Measurements from ENCODE around the gene ONECUT3. TPM values are rescaled to one million over a fixed set of nuclear protein-coding genes. Genes with fewer than 3 reads are reported as not detected.

Gene ONECUT3
- polyA plus RNA-seq, 1 of the 3 experiments (the other 2 are of a cell fraction), result not detected

- H2AFZ ChIP-seq (ENCODE audit: low read depth), result no peak overlapping the region
- H3K4me3 ChIP-seq (ENCODE audit: low read depth in 2 of 2, low read length in 1 of 2), result no peak overlapping the region
- H3K9ac ChIP-seq, result no peak overlapping the region
- no peak for DNase-seq
- H3F3A ChIP-seq (replicated peaks; ENCODE audit: insufficient read depth), result peaks cover 8% of the 10 kb centered on the region
- CTCF ChIA-PET, result interaction anchor here (1.5 to 1.7 kb wide), 4 partner anchors 13 to 201 kb away, joined by 3 to 12 read pairs (median 5); no protein-coding TSS in a partner anchor
- H3K9me3 ChIP-seq, result no peaks in the 10 kb centered on the region
- TF ChIP-seq FOSL2 (IDR thresholded peaks at IDR 0.05; ENCODE audit: borderline replicate concordance, low read depth) (peak; percentile 38; the same call in 1 of the 2 replicates), TCF12 (IDR thresholded peaks at IDR 0.05) (peak; percentile 32; the same call in 1 of the 2 replicates), NFIC (IDR thresholded peaks at IDR 0.05; ENCODE audit: borderline replicate concordance) (peak; percentile 26; the same call in 1 of the 2 replicates), YY1 (IDR thresholded peaks at IDR 0.05; ENCODE audit: low read depth) (no peak)
- H3K27ac ChIP-seq (ENCODE audit: low read depth in 2 of 2, low read length in 1 of 2), result no peak overlapping the region
- peaks cover 38% of the 10 kb centered on the region; the same call in 1 of the 2 replicates for H4K20me1 ChIP-seq (ENCODE audit: insufficient read depth)
- H3K4me1 ChIP-seq (ENCODE audit: control insufficient read depth in 1 of 2, insufficient read depth in 2 of 2, low read depth in 1 of 2, low read length in 1 of 2), result no peaks in the 10 kb centered on the region
- H3K4me2 ChIP-seq, result no peak overlapping the region
- H3K27me3 ChIP-seq (ENCODE audit: insufficient read depth), result peaks cover 77% of the 10 kb centered on the region
- POLR2A ChIA-PET, result no interaction called here
- H3K9me2 ChIP-seq, result no peaks in the 10 kb centered on the region
- H3K79me2 ChIP-seq (ENCODE audit: insufficient read depth), result no peaks in the 10 kb centered on the region
- H3K36me3 ChIP-seq (replicated peaks in 1 of 2; ENCODE audit: control insufficient read depth in 1 of 2, insufficient read depth in 2 of 2, low read length in 1 of 2), result no peaks in the 10 kb centered on the region
- WGBS (ENCODE audit: low lambda C conversion rate), result 3% methylated on average over 15 of the region's 22 CpGs
Measured at GRCh38 chr19:1747285-1748114, 5.8 kb upstream of the ONECUT3 start.

GRCh38 chr19:1748115-1748872 is 5.0 kb upstream of the ONECUT3 start:
- Histone ChIP-seq H4K20me1 (ENCODE audit: insufficient read depth) (peaks cover 41% of the 10 kb centered on the region; the same call in 1 of the 2 replicates), H3K27me3 (ENCODE audit: insufficient read depth) (peaks cover 77% of the 10 kb centered on the region), H3F3A (replicated peaks; ENCODE audit: insufficient read depth) (peaks cover 8% of the 10 kb centered on the region), H3K4me2 (no peak overlapping the region; the same call in 1 of the 2 replicates), H3K9me2 (no peaks in the 10 kb centered on the region), H3K4me3 (ENCODE audit: low read depth in 2 of 2, low read length in 1 of 2) (no peak overlapping the region), H3K9me3 (no peaks in the 10 kb centered on the region), H2AFZ (ENCODE audit: low read depth) (no peak overlapping the region), H3K79me2 (ENCODE audit: insufficient read depth) (no peaks in the 10 kb centered on the region), H3K27ac (ENCODE audit: low read depth in 2 of 2, low read length in 1 of 2) (no peak overlapping the region), H3K4me1 (ENCODE audit: control insufficient read depth in 1 of 2, insufficient read depth in 2 of 2, low read depth in 1 of 2, low read length in 1 of 2) (no peaks in the 10 kb centered on the region), H3K9ac (no peak overlapping the region), H3K36me3 (replicated peaks in 1 of 2; ENCODE audit: control insufficient read depth in 1 of 2, insufficient read depth in 2 of 2, low read length in 1 of 2) (no peaks in the 10 kb centered on the region)
- no peak for DNase-seq
- ChIA-PET POLR2A (no interaction called here), CTCF (interaction anchor here (0.7 to 2.8 kb wide), 3 partner anchors 19 to 76 kb away, joined by 3 to 12 read pairs (median 10); no protein-coding TSS in a partner anchor)
- TF ChIP-seq JUND (IDR thresholded peaks at IDR 0.05), result no peak
- 0 out of 2 replicates have a peak, but pooled peaks have one; percentile 82 for TF ChIP-seq EZH2phosphoT487 (IDR thresholded peaks at IDR 0.05; ENCODE audit: borderline replicate concordance, low read depth)
- 1% methylated on average over 12 of the region's 61 CpGs for WGBS (ENCODE audit: low lambda C conversion rate)

- Histone ChIP-seq H3K79me2 (ENCODE audit: insufficient read depth) (no peaks in the 10 kb centered on the region), H3K27me3 (ENCODE audit: insufficient read depth) (peaks cover 76% of the 10 kb centered on the region), H4K20me1 (ENCODE audit: insufficient read depth) (peaks cover 41% of the 10 kb centered on the region; the same call in 1 of the 2 replicates), H3K4me2 (peak overlapping the region; percentile 19; the same call in 1 of the 2 replicates), H3K9me2 (no peaks in the 10 kb centered on the region), H3K4me3 (ENCODE audit: low read depth in 2 of 2, low read length in 1 of 2) (no peak overlapping the region), H2AFZ (ENCODE audit: low read depth) (no peak overlapping the region), H3K27ac (ENCODE audit: low read depth in 2 of 2, low read length in 1 of 2) (no peak overlapping the region), H3K4me1 (ENCODE audit: control insufficient read depth in 1 of 2, insufficient read depth in 2 of 2, low read depth in 1 of 2, low read length in 1 of 2) (no peaks in the 10 kb centered on the region), H3K9ac (no peak overlapping the region), H3K36me3 (replicated peaks in 1 of 2; ENCODE audit: control insufficient read depth in 1 of 2, insufficient read depth in 2 of 2, low read length in 1 of 2) (no peaks in the 10 kb centered on the region), H3K9me3 (no peaks in the 10 kb centered on the region), H3F3A (replicated peaks; ENCODE audit: insufficient read depth) (peaks cover 8% of the 10 kb centered on the region)
- TF ChIP-seq RCOR1 (IDR thresholded peaks at IDR 0.05; ENCODE audit: low read length), result no peak
- TF ChIP-seq FOXM1 (IDR thresholded peaks at IDR 0.05; ENCODE audit: low read depth), result no peak
- no peak for TF ChIP-seq CTCF (IDR thresholded peaks at IDR 0.05)
- TF ChIP-seq USF2 (IDR thresholded peaks at IDR 0.05; ENCODE audit: borderline replicate concordance, low read depth, low read length), result no peak
- 0 out of 2 replicates have a peak, but pooled peaks have one; percentile 32 for TF ChIP-seq EZH2phosphoT487 (IDR thresholded peaks at IDR 0.05; ENCODE audit: borderline replicate concordance, low read depth)
- no CpG with 5 or more reads among the region's 45 CpGs for WGBS (ENCODE audit: low lambda C conversion rate)
- POLR2A ChIA-PET, result no interaction called here
- no peak for DNase-seq
- CTCF ChIA-PET, result interaction anchor here (0.7 to 2.8 kb wide), 2 partner anchors 18 to 77 kb away, joined by 3 to 10 read pairs; no protein-coding TSS in a partner anchor
Measured at GRCh38 chr19:1748873-1749341, 4.4 kb upstream of the ONECUT3 start.
